ENCODE data around the gene XRCC3. TPM values are rescaled to one million over a fixed set of nuclear protein-coding genes. Genes with fewer than 3 reads are reported as not detected.

The XRCC3 gene
- total RNA-seq, 2 experiments from 2014 or later = 64.3 to 68.8 TPM

- Mint-ChIP-seq H3K27ac (no peak overlapping the region), H3K4me1 (peaks cover 11% of the 10 kb centered on the region)
- CTCF ChIA-PET = interaction anchor here (1.2 kb wide), 1 partner anchor 51 kb away, joined by 3 read pairs; no protein-coding TSS in a partner anchor
Observed at GRCh38 chr14:103703433-103704385, 11.5 kb downstream of the XRCC3 start.

GRCh38 chr14:103702497-103703432, 12.5 kb downstream of the XRCC3 start:
- CTCF ChIA-PET = interaction anchor here (0.8 kb wide), 1 partner anchor 88 kb away, joined by 3 read pairs; no protein-coding TSS in a partner anchor
- no peak overlapping the region for H3K4me3 Mint-ChIP-seq
- no peaks in the 10 kb centered on the region for H3K9me3 Mint-ChIP-seq (ENCODE audit: low read depth)
- ATAC-seq (no peak), DNase-seq (no peak)
- no peaks in the 10 kb centered on the region for H3K27me3 Mint-ChIP-seq
- H3K27ac Mint-ChIP-seq = no peak overlapping the region
- H3K4me1 Mint-ChIP-seq = peaks cover 11% of the 10 kb centered on the region
- H3K36me3 Mint-ChIP-seq = peaks cover 12% of the 10 kb centered on the region

More at GRCh38 chr14:103703433-103704385, 11.5 kb downstream of the XRCC3 start:
- Mint-ChIP-seq H3K27me3 (no peaks in the 10 kb centered on the region), H3K4me3 (no peak overlapping the region), H3K9me3 (ENCODE audit: low read depth) (no peaks in the 10 kb centered on the region), H3K36me3 (peaks cover 17% of the 10 kb centered on the region)
- no peak for DNase-seq
- no peak for ATAC-seq

- CTCF ChIA-PET = no interaction called here
- H3K4me1 Mint-ChIP-seq = peaks cover 11% of the 10 kb centered on the region
- ATAC-seq = no peak
- H3K4me3 Mint-ChIP-seq = no peak overlapping the region
- H3K36me3 Mint-ChIP-seq = peaks cover 12% of the 10 kb centered on the region
- no peak overlapping the region for H3K27ac Mint-ChIP-seq
- DNase-seq = no peak
- no peaks in the 10 kb centered on the region for H3K27me3 Mint-ChIP-seq
- no peaks in the 10 kb centered on the region for H3K9me3 Mint-ChIP-seq (ENCODE audit: low read depth)
Observed at GRCh38 chr14:103702095-103702494, 13.2 kb downstream of the XRCC3 start.

- ATAC-seq (no peak), DNase-seq (no peak)
- Mint-ChIP-seq H3K27me3 (no peaks in the 10 kb centered on the region), H3K4me3 (no peak overlapping the region), H3K9me3 (ENCODE audit: low read depth) (no peaks in the 10 kb centered on the region), H3K36me3 (peaks cover 12% of the 10 kb centered on the region), H3K27ac (no peak overlapping the region), H3K4me1 (peaks cover 11% of the 10 kb centered on the region)
- CTCF ChIA-PET = no interaction called here
Observed at GRCh38 chr14:103700753-103701490, 14.3 kb downstream of the XRCC3 start.

GRCh38 chr14:103699901-103700752, 15.1 kb downstream of the XRCC3 start:
- H3K4me1 Mint-ChIP-seq = peaks cover 7% of the 10 kb centered on the region
- no peaks in the 10 kb centered on the region for H3K9me3 Mint-ChIP-seq (ENCODE audit: low read depth)
- no peak overlapping the region for H3K4me3 Mint-ChIP-seq
- peaks cover 11% of the 10 kb centered on the region for H3K36me3 Mint-ChIP-seq
- CTCF ChIA-PET = no interaction called here
- no peaks in the 10 kb centered on the region for H3K27me3 Mint-ChIP-seq
- no peak for ATAC-seq
- DNase-seq = no peak
- H3K27ac Mint-ChIP-seq = no peak overlapping the region

- Mint-ChIP-seq H3K36me3 (peaks cover 7% of the 10 kb centered on the region), H3K9me3 (ENCODE audit: low read depth) (no peaks in the 10 kb centered on the region), H3K4me1 (no peaks in the 10 kb centered on the region), H3K27me3 (no peaks in the 10 kb centered on the region), H3K4me3 (no peak overlapping the region), H3K27ac (no peak overlapping the region)
- ATAC-seq (no peak), DNase-seq (no peak)
- CTCF ChIA-PET = interaction anchor here (0.6 kb wide), 1 partner anchor 216 kb away, joined by 3 read pairs; no protein-coding TSS in a partner anchor
Observed at GRCh38 chr14:103699261-103699661, 16.0 kb downstream of the XRCC3 start.

- Mint-ChIP-seq H3K4me1 (no peaks in the 10 kb centered on the region), H3K36me3 (peaks cover 5% of the 10 kb centered on the region), H3K9me3 (ENCODE audit: low read depth) (no peaks in the 10 kb centered on the region), H3K27me3 (no peaks in the 10 kb centered on the region), H3K27ac (no peak overlapping the region), H3K4me3 (no peak overlapping the region)
- ATAC-seq (no peak), DNase-seq (no peak)
- CTCF ChIA-PET = interaction anchor here (0.6 kb wide), 1 partner anchor 216 kb away, joined by 3 read pairs; no protein-coding TSS in a partner anchor
Observed at GRCh38 chr14:103698380-103699260, 16.6 kb downstream of the XRCC3 start.

- no peaks in the 10 kb centered on the region for H3K27me3 Mint-ChIP-seq
- no peak overlapping the region for H3K4me3 Mint-ChIP-seq
- CTCF ChIA-PET = no interaction called here
- no peaks in the 10 kb centered on the region for H3K4me1 Mint-ChIP-seq
- no peak overlapping the region for H3K27ac Mint-ChIP-seq
- no peak for ATAC-seq
- no peak for DNase-seq
- H3K9me3 Mint-ChIP-seq (ENCODE audit: low read depth) = no peaks in the 10 kb centered on the region
- H3K36me3 Mint-ChIP-seq = peaks cover 4% of the 10 kb centered on the region
Observed at GRCh38 chr14:103697603-103698379, 17.5 kb downstream of the XRCC3 start.

- no peak overlapping the region for H3K4me3 Mint-ChIP-seq
- no peak for ATAC-seq
- H3K27ac Mint-ChIP-seq = no peak overlapping the region
- no peaks in the 10 kb centered on the region for H3K27me3 Mint-ChIP-seq
- no peaks in the 10 kb centered on the region for H3K4me1 Mint-ChIP-seq
- H3K36me3 Mint-ChIP-seq = peaks cover 4% of the 10 kb centered on the region
- no peaks in the 10 kb centered on the region for H3K9me3 Mint-ChIP-seq (ENCODE audit: low read depth)
- CTCF ChIA-PET = no interaction called here
- DNase-seq = no peak
Observed at GRCh38 chr14:103697206-103697602, 18.0 kb downstream of the XRCC3 start.

GRCh38 chr14:103696466-103697071, 18.7 kb downstream of the XRCC3 start:
- no peaks in the 10 kb centered on the region for H3K4me1 Mint-ChIP-seq
- H3K27ac Mint-ChIP-seq = no peak overlapping the region
- no peak for DNase-seq
- CTCF ChIA-PET = no interaction called here
- H3K4me3 Mint-ChIP-seq = no peak overlapping the region
- no peaks in the 10 kb centered on the region for H3K27me3 Mint-ChIP-seq
- no peaks in the 10 kb centered on the region for H3K9me3 Mint-ChIP-seq (ENCODE audit: low read depth)
- ATAC-seq = no peak
- peaks cover 4% of the 10 kb centered on the region for H3K36me3 Mint-ChIP-seq

GRCh38 chr14:103696070-103696402, 19.2 kb downstream of the XRCC3 start:
- H3K4me3 Mint-ChIP-seq = no peak overlapping the region
- H3K4me1 Mint-ChIP-seq = no peaks in the 10 kb centered on the region
- H3K9me3 Mint-ChIP-seq (ENCODE audit: low read depth) = no peaks in the 10 kb centered on the region
- ATAC-seq = no peak
- CTCF ChIA-PET = no interaction called here
- H3K27ac Mint-ChIP-seq = no peak overlapping the region
- no peak for DNase-seq
- no peaks in the 10 kb centered on the region for H3K27me3 Mint-ChIP-seq
- H3K36me3 Mint-ChIP-seq = peaks cover 4% of the 10 kb centered on the region

Measured in activated CD8-positive, alpha-beta memory T cell treated with anti-CD3 and anti-CD28 coated beads, Interleukin-2, amount 10 ng/mL, durations not matched to agents 7 days and 5 days (primary cell).